ENCODE data around the gene UNC50.
A peak's percentile ranks its signal among the peaks of the same experiment; 100 is the strongest.

Gene UNC50

GRCh38 chr2:98563394-98563793, 45.0 kb upstream of the UNC50 start:
- H3K4me3 ChIP-seq (ENCODE audit: low read depth, low read length), result no peak overlapping the region
- in situ Hi-C loops (cut with HindIII; ENCODE audit: low sequenced_read_pairs), result no loop called here
- DNase-seq (ENCODE audit: low read depth), result no peak
- TF ChIP-seq, protein P1, sequence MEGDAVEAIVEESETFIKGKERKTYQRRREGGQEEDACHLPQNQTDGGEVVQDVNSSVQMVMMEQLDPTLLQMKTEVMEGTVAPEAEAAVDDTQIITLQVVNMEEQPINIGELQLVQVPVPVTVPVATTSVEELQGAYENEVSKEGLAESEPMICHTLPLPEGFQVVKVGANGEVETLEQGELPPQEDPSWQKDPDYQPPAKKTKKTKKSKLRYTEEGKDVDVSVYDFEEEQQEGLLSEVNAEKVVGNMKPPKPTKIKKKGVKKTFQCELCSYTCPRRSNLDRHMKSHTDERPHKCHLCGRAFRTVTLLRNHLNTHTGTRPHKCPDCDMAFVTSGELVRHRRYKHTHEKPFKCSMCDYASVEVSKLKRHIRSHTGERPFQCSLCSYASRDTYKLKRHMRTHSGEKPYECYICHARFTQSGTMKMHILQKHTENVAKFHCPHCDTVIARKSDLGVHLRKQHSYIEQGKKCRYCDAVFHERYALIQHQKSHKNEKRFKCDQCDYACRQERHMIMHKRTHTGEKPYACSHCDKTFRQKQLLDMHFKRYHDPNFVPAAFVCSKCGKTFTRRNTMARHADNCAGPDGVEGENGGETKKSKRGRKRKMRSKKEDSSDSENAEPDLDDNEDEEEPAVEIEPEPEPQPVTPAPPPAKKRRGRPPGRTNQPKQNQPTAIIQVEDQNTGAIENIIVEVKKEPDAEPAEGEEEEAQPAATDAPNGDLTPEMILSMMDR (IDR thresholded peaks at IDR 0.05; ENCODE audit: low read depth, low read length, missing control alignments), result no peak

- no peak overlapping the region for H3K4me3 ChIP-seq (ENCODE audit: low read depth, low read length)
- DNase-seq (ENCODE audit: low read depth), result no peak
- TF ChIP-seq, protein P1 (IDR thresholded peaks at IDR 0.05; ENCODE audit: low read depth, low read length, missing control alignments), result no peak
- in situ Hi-C loops (cut with HindIII; ENCODE audit: low sequenced_read_pairs), result no loop called here
These were observed 43.8 kb upstream of the UNC50 start for GRCh38 chr2:98564541-98565132.

DNA sequence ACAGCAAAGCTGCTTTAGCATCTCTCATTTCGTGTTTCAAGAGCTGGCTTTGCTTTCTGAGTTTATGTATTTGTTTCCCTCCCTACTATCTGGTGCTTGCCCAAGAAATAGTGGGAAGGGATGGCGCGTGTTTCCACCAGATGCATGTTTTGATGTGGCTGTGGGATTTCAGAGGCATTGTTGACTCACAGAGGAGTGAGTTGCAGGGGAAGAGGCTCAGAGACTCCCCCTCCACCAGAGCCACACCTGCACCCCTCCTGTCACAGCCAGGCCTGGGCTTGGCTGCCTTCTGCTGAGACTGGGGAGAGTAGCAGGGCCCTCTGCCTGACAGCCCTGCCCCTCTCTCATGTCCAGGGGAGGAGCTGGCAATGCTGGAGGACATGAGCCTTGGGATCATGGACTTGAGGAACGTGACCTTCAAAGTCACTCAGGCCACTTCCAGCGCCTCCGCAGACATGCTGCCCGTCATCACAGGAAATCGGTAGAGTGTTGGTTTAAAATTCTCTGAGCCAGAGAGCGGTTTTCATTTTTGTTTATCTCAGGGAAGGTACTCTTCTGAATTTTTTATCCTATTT, 43.0 kb upstream of the UNC50 start:
- in situ Hi-C loops (cut with HindIII; ENCODE audit: low sequenced_read_pairs), result no loop called here
- no peak overlapping the region for H3K4me3 ChIP-seq (ENCODE audit: low read depth, low read length)
- DNase-seq (ENCODE audit: low read depth), result no peak
- TF ChIP-seq, protein P1 (IDR thresholded peaks at IDR 0.05; ENCODE audit: low read depth, low read length, missing control alignments), result no peak

DNA sequence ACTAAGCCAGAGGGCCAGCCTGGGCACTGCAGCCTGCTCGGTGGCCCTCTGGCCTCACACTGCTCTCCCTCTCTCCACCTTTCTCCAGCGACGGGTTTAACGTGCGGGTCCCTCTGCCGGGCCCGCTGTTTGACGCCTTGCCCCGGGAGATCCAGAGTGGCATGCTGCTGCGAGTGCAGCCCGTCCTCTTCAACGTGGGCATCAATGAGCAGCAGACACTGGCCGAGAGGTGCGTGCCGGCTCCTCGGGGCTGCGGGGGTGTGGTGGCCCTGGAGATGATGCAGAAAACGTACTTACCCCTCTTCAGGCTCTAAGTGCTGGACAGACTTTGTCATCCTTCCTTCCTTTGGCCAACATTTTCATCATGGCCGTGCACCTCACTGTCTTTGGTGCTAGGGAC, 42.4 kb upstream of the UNC50 start:
- in situ Hi-C loops (cut with HindIII; ENCODE audit: low sequenced_read_pairs), result no loop called here
- DNase-seq (ENCODE audit: low read depth), result no peak
- TF ChIP-seq, protein P1 (IDR thresholded peaks at IDR 0.05; ENCODE audit: low read depth, low read length, missing control alignments), result no peak
- H3K4me3 ChIP-seq (ENCODE audit: low read depth, low read length), result no peak overlapping the region

DNA sequence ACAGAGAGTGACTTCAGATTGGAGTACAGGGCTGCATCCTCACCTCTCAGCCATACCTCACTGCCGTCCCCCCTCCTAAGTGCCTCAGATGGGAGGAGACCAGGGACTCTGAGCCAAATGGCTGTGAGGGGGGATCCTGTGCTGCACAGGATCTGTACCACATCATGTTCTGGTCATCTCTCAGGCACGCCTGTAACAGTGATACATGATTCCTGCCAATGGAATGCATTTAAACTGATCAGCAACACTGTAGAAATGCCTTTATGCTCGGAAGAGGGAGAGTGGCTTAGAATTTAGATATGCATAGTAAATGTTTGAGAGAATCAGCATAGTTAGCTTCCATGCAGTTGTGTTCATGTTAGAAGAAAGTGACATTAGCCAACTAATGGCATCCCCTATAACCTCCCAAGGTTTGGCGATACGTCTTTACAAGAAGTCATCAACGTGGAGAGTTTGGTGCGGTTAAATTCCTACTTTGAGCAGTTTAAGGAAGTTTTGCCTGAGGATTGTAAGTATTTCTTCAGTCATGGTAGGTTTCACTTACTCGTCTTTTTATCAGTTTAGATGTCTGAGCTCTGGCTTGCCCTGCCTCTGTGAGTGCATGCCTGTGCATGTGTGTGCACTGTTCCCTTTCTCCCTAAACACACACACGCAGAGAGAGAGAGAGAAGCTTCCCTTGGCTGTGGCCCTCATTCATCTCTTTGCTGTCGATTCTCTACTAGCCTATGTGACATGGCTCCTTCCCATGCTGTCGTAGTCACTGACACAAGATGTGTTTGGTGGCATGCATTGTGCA, 40.0 kb upstream of the UNC50 start:
- in situ Hi-C loops (cut with HindIII; ENCODE audit: low sequenced_read_pairs), result no loop called here
- DNase-seq (ENCODE audit: low read depth), result no peak
- no peak overlapping the region for H3K4me3 ChIP-seq (ENCODE audit: low read depth, low read length)
- TF ChIP-seq, protein P1 (IDR thresholded peaks at IDR 0.05; ENCODE audit: low read depth, low read length, missing control alignments), result no peak

DNA sequence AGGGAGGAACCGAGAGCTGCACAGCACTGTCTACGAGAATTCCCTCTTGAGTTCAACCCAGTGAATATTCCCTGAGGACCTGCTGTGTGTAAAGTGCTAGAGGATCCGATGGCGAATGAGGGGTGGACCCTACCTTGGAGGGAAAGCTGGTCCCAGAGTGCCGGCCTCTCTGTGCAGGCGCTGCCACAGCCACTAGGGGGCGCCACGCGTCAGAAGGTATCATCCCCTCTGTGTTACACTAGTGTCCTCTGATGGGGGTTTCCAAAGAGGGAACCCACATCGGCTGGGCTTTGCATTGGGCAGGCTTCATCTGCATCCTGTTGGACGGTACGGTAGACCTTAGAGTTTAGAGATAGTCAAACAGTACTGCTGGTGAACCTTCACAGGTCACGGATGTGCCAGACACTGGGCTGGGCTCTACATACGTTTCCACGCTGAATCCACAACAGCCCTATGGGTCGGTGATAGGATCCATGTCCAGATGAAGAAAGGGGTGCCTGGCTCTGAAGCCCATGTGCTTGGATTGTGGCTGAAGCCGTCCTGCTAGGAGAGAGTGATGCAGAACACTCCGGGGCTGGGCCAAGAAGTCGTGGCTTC, 39.1 kb upstream of the UNC50 start:
- no peak overlapping the region for H3K4me3 ChIP-seq (ENCODE audit: low read depth, low read length)
- TF ChIP-seq, protein P1 (IDR thresholded peaks at IDR 0.05; ENCODE audit: low read depth, low read length, missing control alignments), result peak; percentile 77
- DNase-seq (ENCODE audit: low read depth), result no peak
- in situ Hi-C loops (cut with HindIII; ENCODE audit: low sequenced_read_pairs), result no loop called here

Measured in astrocyte of the cerebellum (primary cell).